ENCODE results near the gene ACTR10. TPM values are rescaled to one million over a fixed set of nuclear protein-coding genes. Genes with fewer than 3 reads are reported as not detected.

Gene ACTR10
- total and polyA plus RNA-seq, 9 of the 15 experiments (the other 6 are each of a cell fraction or from before 2014, with no cell fraction given), result 22.0 to 66.1 (median 34.1) TPM

DNA sequence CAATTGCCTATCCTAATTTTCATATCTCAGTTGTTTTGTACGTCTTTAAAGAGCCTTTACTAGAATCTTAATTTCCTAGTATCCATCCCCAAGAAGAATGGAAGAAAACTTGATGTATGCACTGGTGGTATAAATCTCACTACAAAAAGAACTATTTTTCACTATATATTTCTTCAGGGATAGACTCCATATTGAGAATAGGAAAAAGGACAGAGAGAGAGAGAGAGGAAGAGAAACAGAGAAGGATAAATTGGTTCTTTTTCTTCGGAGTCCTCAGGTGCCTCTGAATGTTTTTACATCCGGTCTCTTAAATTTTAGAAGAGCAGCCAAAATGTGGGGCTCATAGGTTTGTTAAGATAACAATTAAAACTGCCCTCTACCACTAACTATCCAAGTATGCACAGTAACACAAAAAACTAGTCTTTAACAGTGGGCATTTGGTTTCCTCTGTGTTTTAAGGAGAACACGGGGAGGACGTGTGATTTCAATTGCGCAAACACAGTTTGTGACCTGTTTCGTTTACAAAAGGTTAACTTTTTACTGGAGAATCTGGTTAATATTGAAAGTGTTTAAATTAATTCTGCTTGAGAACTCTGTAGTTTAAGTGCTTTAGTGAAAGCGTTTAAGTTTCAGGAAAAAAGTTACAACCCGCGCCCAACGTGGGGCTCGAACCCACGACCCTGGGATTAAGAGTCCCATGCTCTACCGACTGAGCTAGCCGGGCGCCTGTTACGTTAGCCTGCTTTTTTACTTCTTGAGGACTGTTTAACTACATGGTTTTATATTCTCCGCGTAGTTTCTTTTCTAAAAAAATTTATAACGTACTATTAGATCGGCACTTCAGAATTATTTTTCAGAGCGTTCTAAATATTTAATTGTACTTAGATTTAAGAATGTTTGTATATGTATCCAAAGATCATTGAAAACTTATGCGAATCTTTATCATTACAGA, 39.6 kb downstream of the ACTR10 start (continued):
- TF ChIP-seq PCBP2 (IDR thresholded peaks at IDR 0.05; ENCODE audit: low read depth, low read length, poor library complexity, severe bottlenecking), result no peak
- peak; percentile 60 for TF ChIP-seq CXXC5 (CRISPR knock-in tag; IDR thresholded peaks at IDR 0.05)
- no peak for TF ChIP-seq ESRRA (IDR thresholded peaks at IDR 0.05; ENCODE audit: borderline replicate concordance, low read depth)
- TF ChIP-seq HNRNPH1 (optimal IDR thresholded peaks at IDR 0.05; ENCODE audit: low read depth, low read length), result no peak
- no peak for TF ChIP-seq COPS2 (conservative IDR thresholded peaks at IDR 0.05)
- TF ChIP-seq, protein P1, sequence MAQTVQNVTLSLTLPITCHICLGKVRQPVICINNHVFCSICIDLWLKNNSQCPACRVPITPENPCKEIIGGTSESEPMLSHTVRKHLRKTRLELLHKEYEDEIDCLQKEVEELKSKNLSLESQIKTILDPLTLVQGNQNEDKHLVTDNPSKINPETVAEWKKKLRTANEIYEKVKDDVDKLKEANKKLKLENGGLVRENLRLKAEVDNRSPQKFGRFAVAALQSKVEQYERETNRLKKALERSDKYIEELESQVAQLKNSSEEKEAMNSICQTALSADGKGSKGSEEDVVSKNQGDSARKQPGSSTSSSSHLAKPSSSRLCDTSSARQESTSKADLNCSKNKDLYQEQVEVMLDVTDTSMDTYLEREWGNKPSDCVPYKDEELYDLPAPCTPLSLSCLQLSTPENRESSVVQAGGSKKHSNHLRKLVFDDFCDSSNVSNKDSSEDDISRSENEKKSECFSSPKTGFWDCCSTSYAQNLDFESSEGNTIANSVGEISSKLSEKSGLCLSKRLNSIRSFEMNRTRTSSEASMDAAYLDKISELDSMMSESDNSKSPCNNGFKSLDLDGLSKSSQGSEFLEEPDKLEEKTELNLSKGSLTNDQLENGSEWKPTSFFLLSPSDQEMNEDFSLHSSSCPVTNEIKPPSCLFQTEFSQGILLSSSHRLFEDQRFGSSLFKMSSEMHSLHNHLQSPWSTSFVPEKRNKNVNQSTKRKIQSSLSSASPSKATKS (CRISPR knock-in tag; IDR thresholded peaks at IDR 0.05), result no peak
- no peak for TF ChIP-seq SIRT6 (IDR thresholded peaks at IDR 0.05; ENCODE audit: low read depth, low read length)
- TF ChIP-seq, protein P2, sequence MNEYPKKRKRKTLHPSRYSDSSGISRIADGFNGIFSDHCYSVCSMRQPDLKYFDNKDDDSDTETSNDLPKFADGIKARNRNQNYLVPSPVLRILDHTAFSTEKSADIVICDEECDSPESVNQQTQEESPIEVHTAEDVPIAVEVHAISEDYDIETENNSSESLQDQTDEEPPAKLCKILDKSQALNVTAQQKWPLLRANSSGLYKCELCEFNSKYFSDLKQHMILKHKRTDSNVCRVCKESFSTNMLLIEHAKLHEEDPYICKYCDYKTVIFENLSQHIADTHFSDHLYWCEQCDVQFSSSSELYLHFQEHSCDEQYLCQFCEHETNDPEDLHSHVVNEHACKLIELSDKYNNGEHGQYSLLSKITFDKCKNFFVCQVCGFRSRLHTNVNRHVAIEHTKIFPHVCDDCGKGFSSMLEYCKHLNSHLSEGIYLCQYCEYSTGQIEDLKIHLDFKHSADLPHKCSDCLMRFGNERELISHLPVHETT (CRISPR knock-in tag; conservative IDR thresholded peaks at IDR 0.05 in 1 of 2, IDR thresholded peaks at IDR 0.05 in 1 of 2), result no peak
- TF ChIP-seq ZNF384 (IDR thresholded peaks at IDR 0.05; ENCODE audit: low read depth, low read length), result no peak
- no peak for TF ChIP-seq CBFA2T2 (conservative IDR thresholded peaks at IDR 0.05)
- TF ChIP-seq STAT5B (CRISPR knock-in tag; IDR thresholded peaks at IDR 0.05), result no peak
- TF ChIP-seq NFE2 (IDR thresholded peaks at IDR 0.05; ENCODE audit: low read depth), result no peak
- peak; percentile 46; the same call in 1 of the 2 replicates for TF ChIP-seq MYC (IDR thresholded peaks at IDR 0.05; ENCODE audit: low read depth, low read length)
- no peak for TF ChIP-seq MYC (CRISPR knock-in tag; IDR thresholded peaks at IDR 0.05; ENCODE audit: borderline replicate concordance, low read depth)
- peak; percentile 71 for TF ChIP-seq KDM5B (IDR thresholded peaks at IDR 0.05; ENCODE audit: insufficient replicate concordance, low read depth, low read length)
- TF ChIP-seq, protein P3, sequence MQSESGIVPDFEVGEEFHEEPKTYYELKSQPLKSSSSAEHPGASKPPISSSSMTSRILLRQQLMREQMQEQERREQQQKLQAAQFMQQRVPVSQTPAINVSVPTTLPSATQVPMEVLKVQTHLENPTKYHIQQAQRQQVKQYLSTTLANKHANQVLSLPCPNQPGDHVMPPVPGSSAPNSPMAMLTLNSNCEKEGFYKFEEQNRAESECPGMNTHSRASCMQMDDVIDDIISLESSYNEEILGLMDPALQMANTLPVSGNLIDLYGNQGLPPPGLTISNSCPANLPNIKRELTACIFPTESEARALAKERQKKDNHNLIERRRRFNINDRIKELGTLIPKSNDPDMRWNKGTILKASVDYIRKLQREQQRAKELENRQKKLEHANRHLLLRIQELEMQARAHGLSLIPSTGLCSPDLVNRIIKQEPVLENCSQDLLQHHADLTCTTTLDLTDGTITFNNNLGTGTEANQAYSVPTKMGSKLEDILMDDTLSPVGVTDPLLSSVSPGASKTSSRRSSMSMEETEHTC (IDR thresholded peaks at IDR 0.05), result no peak
- TF ChIP-seq, protein P4, sequence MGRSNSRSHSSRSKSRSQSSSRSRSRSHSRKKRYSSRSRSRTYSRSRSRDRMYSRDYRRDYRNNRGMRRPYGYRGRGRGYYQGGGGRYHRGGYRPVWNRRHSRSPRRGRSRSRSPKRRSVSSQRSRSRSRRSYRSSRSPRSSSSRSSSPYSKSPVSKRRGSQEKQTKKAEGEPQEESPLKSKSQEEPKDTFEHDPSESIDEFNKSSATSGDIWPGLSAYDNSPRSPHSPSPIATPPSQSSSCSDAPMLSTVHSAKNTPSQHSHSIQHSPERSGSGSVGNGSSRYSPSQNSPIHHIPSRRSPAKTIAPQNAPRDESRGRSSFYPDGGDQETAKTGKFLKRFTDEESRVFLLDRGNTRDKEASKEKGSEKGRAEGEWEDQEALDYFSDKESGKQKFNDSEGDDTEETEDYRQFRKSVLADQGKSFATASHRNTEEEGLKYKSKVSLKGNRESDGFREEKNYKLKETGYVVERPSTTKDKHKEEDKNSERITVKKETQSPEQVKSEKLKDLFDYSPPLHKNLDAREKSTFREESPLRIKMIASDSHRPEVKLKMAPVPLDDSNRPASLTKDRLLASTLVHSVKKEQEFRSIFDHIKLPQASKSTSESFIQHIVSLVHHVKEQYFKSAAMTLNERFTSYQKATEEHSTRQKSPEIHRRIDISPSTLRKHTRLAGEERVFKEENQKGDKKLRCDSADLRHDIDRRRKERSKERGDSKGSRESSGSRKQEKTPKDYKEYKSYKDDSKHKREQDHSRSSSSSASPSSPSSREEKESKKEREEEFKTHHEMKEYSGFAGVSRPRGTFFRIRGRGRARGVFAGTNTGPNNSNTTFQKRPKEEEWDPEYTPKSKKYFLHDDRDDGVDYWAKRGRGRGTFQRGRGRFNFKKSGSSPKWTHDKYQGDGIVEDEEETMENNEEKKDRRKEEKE (IDR thresholded peaks at IDR 0.05; ENCODE audit: borderline replicate concordance in 1 of 2, control insufficient read depth in 1 of 2, low read depth in 2 of 2, low read length in 1 of 2), result 0 out of 4 replicates have a peak, but pooled peaks of 1 of the 2 experiments have one; percentile 14
